Lower leg skin (tissue), 4 donors: Measurements from ENCODE around the gene SLCO2B1. TPM values are rescaled to one million over a fixed set of nuclear protein-coding genes. Genes with fewer than 3 reads are reported as not detected.
A peak's percentile ranks its signal among the peaks of the same experiment; 100 is the strongest.

ENCODE experiments used
- DNase-seq, 2 donors: peaks; one replicate each; pipeline ENCODE4 v3.0.0-alpha.2; 2019; ENCODE audit warnings: low spot score in 2 of 2
- H3K4me3 ChIP-seq: fragments of 200-600 bp; sonication (generic); 2 replicates; pipeline ENCODE4 v1.5.1; 2017; ENCODE audit warnings: mild to moderate bottlenecking, low read depth; ENCODE audit not compliant: poor library complexity, severe bottlenecking
- POLR2A ChIP-seq, 2 donors: fragments of 450-650 bp; IDR thresholded peaks; one replicate each; pipeline ENCODE4 v1.6.1; 2016 to 2017; ENCODE audit warnings: antibody characterized with exemption in 2 of 2, mild to moderate bottlenecking in 1 of 2, moderate library complexity in 1 of 2
- WGBS, 2 donors: methylation state at CpG; one replicate each; pipeline ENCODE4 v1.1.5; 2018; 5-methylcytosine and 5-hydroxymethylcytosine counted together
- intact Hi-C: fragments of 100-400 bp; cut with DNase I; formaldehyde crosslinking; loops from one replicate; pipeline ENCODE4 v1.15.0; 2023; ENCODE audit warnings: low total_unique reads
- total RNA-seq, 4 donors: library from RNA; depleted of rRNA; stranded (reverse); fragments of >200 nt; gene quantifications; one replicate each; pipeline ENCODE4 v1.1.0, GENCODE V29; 2016
- TF ChIP-seq, protein P1 (sequence below), 3 donors: fragments of 450-650 bp; IDR thresholded peaks; one replicate each; pipeline ENCODE4 v1.5.1; 2016; ENCODE audit warnings: antibody characterized with exemption in 3 of 3, mild to moderate bottlenecking in 3 of 3, moderate library complexity in 2 of 3

Gene SLCO2B1
- total RNA-seq, 4 donors from 2014 or later = 5.0 to 20.9 (median 12.5) TPM

DNA sequence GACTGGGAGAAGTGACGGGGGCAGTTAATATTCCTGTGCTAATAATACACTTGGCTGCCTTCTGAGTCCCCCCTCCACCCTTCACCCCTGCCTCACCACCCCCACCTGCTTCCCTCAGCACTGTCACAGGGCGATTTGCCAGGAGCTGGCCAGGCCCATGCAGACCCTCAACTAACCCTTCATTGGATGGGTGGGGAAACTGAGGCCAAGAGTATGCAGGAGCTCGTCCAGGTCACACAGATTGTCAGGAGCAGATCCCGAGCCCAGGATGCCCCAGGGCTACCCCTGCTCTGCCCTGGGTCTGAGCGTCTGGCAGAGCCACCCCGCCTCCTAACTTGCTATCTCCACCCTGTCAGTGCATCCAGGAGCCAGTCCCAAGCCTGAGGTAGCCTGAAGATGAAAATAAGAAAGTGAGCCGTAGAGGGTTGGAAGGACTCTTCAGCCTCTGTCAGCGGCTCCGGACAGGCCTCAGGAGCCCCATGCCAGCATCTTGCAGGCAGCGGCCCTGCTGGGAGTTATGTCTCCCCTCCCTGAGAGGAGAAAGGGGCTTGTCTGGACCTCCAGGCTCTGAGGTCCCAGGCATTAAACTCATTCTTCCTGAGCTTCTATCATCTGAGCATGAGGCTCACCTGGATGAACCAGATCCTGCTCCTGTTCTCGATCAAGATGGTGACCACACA, 95.9 kb downstream of the SLCO2B1 start:
- WGBS, 2 donors = 74 to 77% methylated on average over 8 to 10 of the region's 11 CpGs
- no peak overlapping the region for H3K4me3 ChIP-seq
- TF ChIP-seq, protein P1, sequence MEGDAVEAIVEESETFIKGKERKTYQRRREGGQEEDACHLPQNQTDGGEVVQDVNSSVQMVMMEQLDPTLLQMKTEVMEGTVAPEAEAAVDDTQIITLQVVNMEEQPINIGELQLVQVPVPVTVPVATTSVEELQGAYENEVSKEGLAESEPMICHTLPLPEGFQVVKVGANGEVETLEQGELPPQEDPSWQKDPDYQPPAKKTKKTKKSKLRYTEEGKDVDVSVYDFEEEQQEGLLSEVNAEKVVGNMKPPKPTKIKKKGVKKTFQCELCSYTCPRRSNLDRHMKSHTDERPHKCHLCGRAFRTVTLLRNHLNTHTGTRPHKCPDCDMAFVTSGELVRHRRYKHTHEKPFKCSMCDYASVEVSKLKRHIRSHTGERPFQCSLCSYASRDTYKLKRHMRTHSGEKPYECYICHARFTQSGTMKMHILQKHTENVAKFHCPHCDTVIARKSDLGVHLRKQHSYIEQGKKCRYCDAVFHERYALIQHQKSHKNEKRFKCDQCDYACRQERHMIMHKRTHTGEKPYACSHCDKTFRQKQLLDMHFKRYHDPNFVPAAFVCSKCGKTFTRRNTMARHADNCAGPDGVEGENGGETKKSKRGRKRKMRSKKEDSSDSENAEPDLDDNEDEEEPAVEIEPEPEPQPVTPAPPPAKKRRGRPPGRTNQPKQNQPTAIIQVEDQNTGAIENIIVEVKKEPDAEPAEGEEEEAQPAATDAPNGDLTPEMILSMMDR (IDR thresholded peaks at IDR 0.05) = no peak
- no peak for TF ChIP-seq POLR2A (IDR thresholded peaks at IDR 0.05)
- intact Hi-C loops = loop anchor here (5.0 to 10.0 kb wide), 2 partner anchors 105 to 222 kb away; no protein-coding TSS in a partner anchor
- peak in 1 of 2 donors; percentile 82 for DNase-seq

- no peak overlapping the region for H3K4me3 ChIP-seq
- TF ChIP-seq, protein P1 (IDR thresholded peaks at IDR 0.05) = no peak
- no peak for TF ChIP-seq POLR2A (IDR thresholded peaks at IDR 0.05)
- DNase-seq = no peak
- 38 to 47% methylated on average over 11 of the region's 11 CpGs for WGBS, 2 donors
- intact Hi-C loops = loop anchor here (5.0 to 10.0 kb wide), 2 partner anchors 107 to 224 kb away; no protein-coding TSS in a partner anchor
These were observed 98.0 kb downstream of the SLCO2B1 start for GRCh38 chr11:75248924-75249256.

GRCh38 chr11:75249704-75250103, 98.8 kb downstream of the SLCO2B1 start:
- TF ChIP-seq POLR2A (IDR thresholded peaks at IDR 0.05) = no peak
- TF ChIP-seq, protein P1 (IDR thresholded peaks at IDR 0.05) = no peak
- no peak overlapping the region for H3K4me3 ChIP-seq
- intact Hi-C loops = loop anchor here (5.0 to 10.0 kb wide), 2 partner anchors 107 to 225 kb away; no protein-coding TSS in a partner anchor
- 52 to 61% methylated on average over 3 of the region's 3 CpGs for WGBS, 2 donors
- peak in 1 of 2 donors; percentile 71 for DNase-seq

DNA sequence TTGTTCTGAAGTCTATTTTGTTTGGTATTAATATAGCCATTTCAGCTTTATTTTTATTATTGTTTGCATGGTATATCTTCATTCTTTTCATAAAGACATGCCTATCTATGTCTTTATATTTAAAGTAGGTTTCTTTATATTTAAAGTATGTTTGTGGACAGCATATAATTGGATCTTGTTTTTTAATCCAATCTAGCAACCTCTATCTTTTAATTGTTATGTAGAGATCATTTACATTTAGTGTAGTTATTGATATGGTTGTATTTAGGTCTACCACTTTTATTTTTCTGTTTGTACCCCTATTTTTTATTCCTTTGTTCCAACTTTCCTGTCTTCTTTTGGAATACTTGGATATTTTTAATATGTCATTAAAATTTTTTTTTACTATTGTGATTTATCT, 103.4 kb downstream of the SLCO2B1 start:
- intact Hi-C loops = no loop called here
- no peak for TF ChIP-seq POLR2A (IDR thresholded peaks at IDR 0.05)
- TF ChIP-seq, protein P1 (IDR thresholded peaks at IDR 0.05) = no peak
- no peak for DNase-seq
- no peak overlapping the region for H3K4me3 ChIP-seq

Other genes starting within 250 kb of the SLCO2B1 start
- gene XRRA1, start 202.0 kb upstream of the SLCO2B1 start, total RNA-seq = 10 to 100 TPM in 3 of 4 donors, 1 to 10 TPM in 1; 7.0 to 17.4 (median 13.2) TPM
- gene SPCS2, start 201.8 kb upstream of the SLCO2B1 start, total RNA-seq = 100 to 1,000 TPM in 1 of 4 donors, 10 to 100 TPM in 3; 19.2 to 117 (median 23.9) TPM
- 1 to 10 TPM; 4.3 to 7.4 (median 5.9) TPM for gene NEU3, start 162.2 kb upstream of the SLCO2B1 start, total RNA-seq
- gene OR2AT4, start 54.2 kb upstream of the SLCO2B1 start, total RNA-seq = not detected
- gene TPBGL, start 89.7 kb downstream of the SLCO2B1 start, total RNA-seq = under 1 TPM in 2 of 4 donors, not detected in 2; 0.13 to 0.84 TPM
- gene ARRB1, start 200.6 kb downstream of the SLCO2B1 start, total RNA-seq = 100 to 1,000 TPM in 1 of 4 donors, 10 to 100 TPM in 3; 26.3 to 104 (median 29.3) TPM
- 1,000 to 10,000 TPM; 1,197 to 2,282 (median 2,051) TPM for gene RPS3, start 248.4 kb downstream of the SLCO2B1 start, total RNA-seq